ENCODE data around the gene NID1.

DNA sequence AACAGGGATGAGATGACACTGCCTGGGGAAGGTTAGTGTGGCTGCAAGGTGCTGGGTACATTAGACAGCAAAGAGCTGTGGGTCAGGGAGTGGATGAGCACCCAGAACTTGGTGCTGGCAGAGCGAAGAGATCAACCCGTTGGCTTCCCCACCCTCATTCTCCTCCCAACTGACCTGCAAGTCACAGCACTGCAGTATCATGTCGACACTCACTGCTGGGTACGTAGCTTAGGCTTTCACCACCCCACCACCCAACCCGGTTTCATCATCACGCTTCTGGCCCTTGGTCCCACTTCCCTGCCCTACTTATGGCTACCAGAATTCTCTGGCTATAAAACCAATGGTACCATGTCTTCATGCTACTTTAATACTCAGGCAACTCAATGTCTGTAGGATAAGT is 124.6 kb downstream of the NID1 start:
- TF ChIP-seq EZH2 (IDR thresholded peaks at IDR 0.05) (no peak), POLR2AphosphoS5 (IDR thresholded peaks at IDR 0.05; ENCODE audit: borderline replicate concordance, low read depth, low read length) (no peak)

All from SK-N-MC (cell line).